HL-60 (cell line): Measurements from ENCODE around the gene SLC6A7.

Source experiments
- CTCF ChIP-seq: IDR thresholded peaks from one replicate; pipeline ENCODE4 v1.5.1; 2011; ENCODE audit warnings: low read length, control low read depth, inconsistent platforms; ENCODE audit not compliant: insufficient read depth
- POLR2AphosphoS5 ChIP-seq: IDR thresholded peaks from 2 replicates; pipeline ENCODE4 v1.6.1; 2012; ENCODE audit warnings: low read depth
- REST ChIP-seq: IDR thresholded peaks from 2 replicates; pipeline ENCODE4 v1.6.1; 2012; ENCODE audit warnings: low read depth; ENCODE audit not compliant: insufficient replicate concordance

- no peak for TF ChIP-seq CTCF
- peak; percentile 61 for TF ChIP-seq POLR2AphosphoS5
- no peak for TF ChIP-seq REST
These were observed 30.1 kb upstream of the SLC6A7 start for GRCh38 chr5:150159741-150160179.
